Measurements from ENCODE around the gene AGAP5.
"Not testable (repeated sequence)": the region's sequence is repeated elsewhere in the genome, so short reads cannot be mapped to it uniquely, and the experiment has no call there.

AGAP5 gene

GRCh38 chr10:73713912-73714311, 16.0 kb upstream of the AGAP5 start:
- DNase-seq = not testable (repeated sequence)

GRCh38 chr10:73711683-73712082, 13.8 kb upstream of the AGAP5 start:
- not testable (repeated sequence) for DNase-seq

GRCh38 chr10:73708122-73708521, 10.2 kb upstream of the AGAP5 start:
- not testable (repeated sequence) for DNase-seq

- not testable (repeated sequence) for DNase-seq
Observed at GRCh38 chr10:73707628-73708027, 9.7 kb upstream of the AGAP5 start.

GRCh38 chr10:73706488-73706887, 8.6 kb upstream of the AGAP5 start:
- not testable (repeated sequence) for DNase-seq

- not testable (repeated sequence) for DNase-seq
Observed at GRCh38 chr10:73705506-73706072, 7.7 kb upstream of the AGAP5 start.

GRCh38 chr10:73703924-73704323, 6.0 kb upstream of the AGAP5 start:
- not testable (repeated sequence) for DNase-seq

GRCh38 chr10:73698819-73699218, 910 bp upstream of the AGAP5 start:
- DNase-seq = not testable (repeated sequence)

GRCh38 chr10:73695302-73695701, 2.6 kb downstream of the AGAP5 start:
- DNase-seq = not testable (repeated sequence)

- DNase-seq = not testable (repeated sequence)
Observed at GRCh38 chr10:73690755-73691154, 7.2 kb downstream of the AGAP5 start.

- not testable (repeated sequence) for DNase-seq
Observed at GRCh38 chr10:73689596-73689995, 8.3 kb downstream of the AGAP5 start.

GRCh38 chr10:73687641-73688040, 10.3 kb downstream of the AGAP5 start:
- not testable (repeated sequence) for DNase-seq

- DNase-seq = not testable (repeated sequence)
Observed at GRCh38 chr10:73674546-73674945, 23.4 kb downstream of the AGAP5 start.

GRCh38 chr10:73668378-73668777, 29.5 kb downstream of the AGAP5 start:
- not testable (repeated sequence) for DNase-seq

GRCh38 chr10:73666153-73666809, 31.6 kb downstream of the AGAP5 start:
- not testable (repeated sequence) for DNase-seq

- DNase-seq = not testable (repeated sequence)
Observed at GRCh38 chr10:73665581-73665980, 32.3 kb downstream of the AGAP5 start.

GRCh38 chr10:73664156-73665040, 33.5 kb downstream of the AGAP5 start:
- DNase-seq = not testable (repeated sequence)

- not testable (repeated sequence) for DNase-seq
Observed at GRCh38 chr10:73663621-73664020, 34.3 kb downstream of the AGAP5 start.

- not testable (repeated sequence) for DNase-seq
Observed at GRCh38 chr10:73662705-73663104, 35.2 kb downstream of the AGAP5 start.

GRCh38 chr10:73655990-73656298, 42.0 kb downstream of the AGAP5 start, which contains the start of gene SYNPO2L:
Gene SYNPO2L, minus strand, starts transcription at chr10:73656029. Its CDS starts 107 bp downstream, at chr10:73655922.
- no peak for DNase-seq

- DNase-seq = no peak
Observed at GRCh38 chr10:73655257-73655989, 42.5 kb downstream of the AGAP5 start.

GRCh38 chr10:73653701-73654100, 44.2 kb downstream of the AGAP5 start:
- no peak for DNase-seq

GRCh38 chr10:73653195-73653594, 44.7 kb downstream of the AGAP5 start:
- DNase-seq = no peak
